Measurements from ENCODE around the gene PJA2.
"Not testable (repeated sequence)": the region's sequence is repeated elsewhere in the genome, so short reads cannot be mapped to it uniquely, and the experiment has no call there.

PJA2 gene
- 120 to 245 (median 169) reads per million in 9 experiments for total RNA-seq

- peak within 1 kb of the TSS; percentile 98 to 99 for H3K4me3 Mint-ChIP-seq
- H3K36me3 Mint-ChIP-seq (ENCODE audit: insufficient read depth), result peaks cover 35% of the 10 kb centered on the region
- H3K27ac Mint-ChIP-seq, result peak within 1 kb of the TSS; percentile 96 to 99
- ATAC-seq (replicated peaks) (peak; percentile 73), DNase-seq (peak; percentile 94 to 96 (median 94))
- H3K9me3 Mint-ChIP-seq, result no peaks in the 10 kb centered on the region
- peaks cover 23 to 31% of the 10 kb centered on the region in 2 donors for H3K4me1 Mint-ChIP-seq (ENCODE audit: low read depth in 2 of 2)
- H3K27me3 Mint-ChIP-seq, result no peaks in the 10 kb centered on the region
Observed at GRCh38 chr5:109409844-109410388, at the start of gene PJA2. TSS of gene PJA2 (minus strand) at chr5:109409974. CDS start at chr5:109383433, 26,541 bp downstream.

GRCh38 chr5:109455598-109456096 is 45.9 kb upstream of the PJA2 start:
- Mint-ChIP-seq H3K9me3 (no peaks in the 10 kb centered on the region), H3K27me3 (peaks cover 18 to 45% of the 10 kb centered on the region in 2 donors), H3K27ac (no peak overlapping the region), H3K4me3 (no peak overlapping the region), H3K4me1 (ENCODE audit: low read depth in 2 of 2) (peaks cover 0 to 3% of the 10 kb centered on the region in 2 donors), H3K36me3 (ENCODE audit: insufficient read depth) (no peaks in the 10 kb centered on the region)
- DNase-seq (no peak), ATAC-seq (replicated peaks) (peak; percentile 55)

- no peaks in the 10 kb centered on the region for H3K36me3 Mint-ChIP-seq (ENCODE audit: insufficient read depth)
- DNase-seq (no peak), ATAC-seq (replicated peaks) (no peak)
- H3K27ac Mint-ChIP-seq, result no peak overlapping the region
- H3K9me3 Mint-ChIP-seq, result no peaks in the 10 kb centered on the region
- H3K27me3 Mint-ChIP-seq, result peaks cover 16 to 51% of the 10 kb centered on the region in 2 donors
- peaks cover 0 to 3% of the 10 kb centered on the region in 2 donors for H3K4me1 Mint-ChIP-seq (ENCODE audit: low read depth in 2 of 2)
- H3K4me3 Mint-ChIP-seq, result no peak overlapping the region
Observed at GRCh38 chr5:109454731-109455505, 45.1 kb upstream of the PJA2 start.

GRCh38 chr5:109453251-109453650 is 43.5 kb upstream of the PJA2 start:
- DNase-seq (no peak), ATAC-seq (replicated peaks) (no peak)
- Mint-ChIP-seq H3K27me3 (peaks cover 7 to 40% of the 10 kb centered on the region in 2 donors), H3K4me1 (ENCODE audit: low read depth in 2 of 2) (peaks cover 0 to 3% of the 10 kb centered on the region in 2 donors), H3K36me3 (ENCODE audit: insufficient read depth) (no peaks in the 10 kb centered on the region), H3K4me3 (no peak overlapping the region), H3K27ac (no peak overlapping the region), H3K9me3 (no peaks in the 10 kb centered on the region)

- Mint-ChIP-seq H3K27me3 (peaks cover 6 to 35% of the 10 kb centered on the region in 2 donors), H3K4me1 (ENCODE audit: low read depth in 2 of 2) (peaks cover 0 to 3% of the 10 kb centered on the region in 2 donors), H3K36me3 (ENCODE audit: insufficient read depth) (no peaks in the 10 kb centered on the region), H3K27ac (no peak overlapping the region), H3K9me3 (no peaks in the 10 kb centered on the region), H3K4me3 (no peak overlapping the region)
- no peak for ATAC-seq (replicated peaks)
- DNase-seq, result no peak
Observed at GRCh38 chr5:109452661-109453060, 42.9 kb upstream of the PJA2 start.

- H3K27ac Mint-ChIP-seq, result no peak overlapping the region
- H3K9me3 Mint-ChIP-seq, result no peaks in the 10 kb centered on the region
- DNase-seq (no peak), ATAC-seq (replicated peaks) (no peak)
- no peak overlapping the region for H3K4me3 Mint-ChIP-seq
- H3K4me1 Mint-ChIP-seq (ENCODE audit: low read depth in 2 of 2), result peaks cover 0 to 3% of the 10 kb centered on the region in 2 donors
- peaks cover 6 to 29% of the 10 kb centered on the region in 2 donors for H3K27me3 Mint-ChIP-seq
- no peaks in the 10 kb centered on the region for H3K36me3 Mint-ChIP-seq (ENCODE audit: insufficient read depth)
Observed at GRCh38 chr5:109451146-109451545, 41.4 kb upstream of the PJA2 start.

GRCh38 chr5:109450129-109450877 is 40.5 kb upstream of the PJA2 start:
- no peak overlapping the region for H3K27ac Mint-ChIP-seq
- H3K9me3 Mint-ChIP-seq, result no peaks in the 10 kb centered on the region
- no peak overlapping the region for H3K4me3 Mint-ChIP-seq
- peaks cover under 1 to 21% of the 10 kb centered on the region in 2 donors for H3K27me3 Mint-ChIP-seq
- DNase-seq, result no peak
- no peak for ATAC-seq (replicated peaks)
- H3K4me1 Mint-ChIP-seq (ENCODE audit: low read depth in 2 of 2), result no peaks in the 10 kb centered on the region
- no peaks in the 10 kb centered on the region for H3K36me3 Mint-ChIP-seq (ENCODE audit: insufficient read depth)

GRCh38 chr5:109448838-109449237 is 39.1 kb upstream of the PJA2 start:
- DNase-seq (no peak), ATAC-seq (replicated peaks) (no peak)
- H3K4me3 Mint-ChIP-seq, result no peak overlapping the region
- H3K9me3 Mint-ChIP-seq, result no peaks in the 10 kb centered on the region
- no peaks in the 10 kb centered on the region for H3K4me1 Mint-ChIP-seq (ENCODE audit: low read depth in 2 of 2)
- peaks cover 0 to 18% of the 10 kb centered on the region in 2 donors for H3K27me3 Mint-ChIP-seq
- H3K27ac Mint-ChIP-seq, result no peak overlapping the region
- no peaks in the 10 kb centered on the region for H3K36me3 Mint-ChIP-seq (ENCODE audit: insufficient read depth)

GRCh38 chr5:109439590-109439989 is 29.8 kb upstream of the PJA2 start:
- no peak for DNase-seq
- Mint-ChIP-seq H3K27ac (no peak overlapping the region), H3K9me3 (no peaks in the 10 kb centered on the region), H3K4me3 (no peak overlapping the region), H3K36me3 (ENCODE audit: insufficient read depth) (no peaks in the 10 kb centered on the region), H3K4me1 (ENCODE audit: low read depth in 2 of 2) (no peaks in the 10 kb centered on the region), H3K27me3 (no peaks in the 10 kb centered on the region)
- ATAC-seq (replicated peaks), result no peak

- ATAC-seq (replicated peaks) (no peak), DNase-seq (no peak)
- Mint-ChIP-seq H3K36me3 (ENCODE audit: insufficient read depth) (peaks cover 3% of the 10 kb centered on the region), H3K4me3 (no peak overlapping the region), H3K27me3 (peaks cover 37 to 54% of the 10 kb centered on the region in 2 donors), H3K4me1 (ENCODE audit: low read depth in 2 of 2) (peaks cover 0 to 4% of the 10 kb centered on the region in 2 donors), H3K9me3 (no peaks in the 10 kb centered on the region), H3K27ac (no peak overlapping the region)
Observed at GRCh38 chr5:109426075-109426474, 16.3 kb upstream of the PJA2 start.

GRCh38 chr5:109425521-109425920 is 15.7 kb upstream of the PJA2 start:
- not testable (repeated sequence) for ATAC-seq (replicated peaks); DNase-seq; H3K27ac Mint-ChIP-seq; H3K36me3 Mint-ChIP-seq (ENCODE audit: insufficient read depth); H3K9me3 Mint-ChIP-seq; H3K4me1 Mint-ChIP-seq (ENCODE audit: low read depth in 2 of 2); H3K4me3 Mint-ChIP-seq
- H3K27me3 Mint-ChIP-seq, result peaks cover 37 to 54% of the 10 kb centered on the region in 2 donors

GRCh38 chr5:109421956-109422355 is 12.2 kb upstream of the PJA2 start:
- Mint-ChIP-seq H3K4me3 (no peak overlapping the region), H3K4me1 (ENCODE audit: low read depth in 2 of 2) (peaks cover 0 to 4% of the 10 kb centered on the region in 2 donors), H3K9me3 (no peaks in the 10 kb centered on the region), H3K36me3 (ENCODE audit: insufficient read depth) (no peaks in the 10 kb centered on the region), H3K27me3 (peaks cover 17 to 32% of the 10 kb centered on the region in 2 donors), H3K27ac (no peak overlapping the region)
- DNase-seq (no peak), ATAC-seq (replicated peaks) (no peak)

- no peak overlapping the region for H3K4me3 Mint-ChIP-seq
- DNase-seq, result no peak
- H3K9me3 Mint-ChIP-seq, result no peaks in the 10 kb centered on the region
- H3K36me3 Mint-ChIP-seq (ENCODE audit: insufficient read depth), result no peaks in the 10 kb centered on the region
- no peaks in the 10 kb centered on the region for H3K4me1 Mint-ChIP-seq (ENCODE audit: low read depth in 2 of 2)
- H3K27ac Mint-ChIP-seq, result no peak overlapping the region
- H3K27me3 Mint-ChIP-seq, result peaks cover 0 to under 1% of the 10 kb centered on the region in 2 donors
- ATAC-seq (replicated peaks), result no peak
Observed at GRCh38 chr5:109418712-109419352, 9.1 kb upstream of the PJA2 start.
